B cell (primary cell): ENCODE results near the gene UBE2D3. TPM values are rescaled to one million over a fixed set of nuclear protein-coding genes. Genes with fewer than 3 reads are reported as not detected.

ENCODE experiments used
- ATAC-seq: fragments of 200-7000 bp; cut with Tn5 transposase; one replicate; pipeline ENCODE4 v1.10.0; 2021; ENCODE audit warnings: low read depth, mild to moderate bottlenecking, moderate number of reproducible peaks, moderate library complexity
- CTCF ChIA-PET: fragments of 350-600 bp; sonication (Branson Sonifier 250); formaldehyde crosslinking; loops from one replicate; lab custom pipeline; 2021; ENCODE audit warnings: antibody characterized with exemption, inconsistent platforms; lab: Charles Lee
- POLR2A ChIA-PET: fragments of 350-600 bp; sonication (Branson Sonifier 250); formaldehyde crosslinking; loops from one replicate; lab custom pipeline; 2021; ENCODE audit warnings: antibody characterized with exemption; lab: Charles Lee
- DNase-seq: peaks from one replicate; pipeline ENCODE4 v3.0.0; 2013
- H2AFZ ChIP-seq: 2 replicates; pipeline ENCODE4 v1.6.1; 2012; ENCODE audit warnings: mild to moderate bottlenecking, low read depth, low read length; ENCODE audit not compliant: insufficient read depth, poor library complexity, severe bottlenecking
- H3K27ac ChIP-seq, 2 donors: 1 replicate in 1 of 2; 2 replicates in 1 of 2; pipeline ENCODE4 v1.5.1; 2012 to 2013; ENCODE audit warnings: low read length in 2 of 2, mild to moderate bottlenecking in 2 of 2, moderate library complexity in 1 of 2
- H3K27me3 ChIP-seq, 4 experiments: fragments of 200-600 bp in 1 of 4; sonication (generic) in 1 of 4; replicated peaks in 1 of 4; 1 replicate in 2 of 4; 2 replicates in 2 of 4; pipeline versions ENCODE4 v1.6.1 to v1.7.0; 2013 to 2016; ENCODE audit warnings: low read length in 3 of 4, mild to moderate bottlenecking in 2 of 4, mixed read lengths in 1 of 4, moderate library complexity in 1 of 4; ENCODE audit not compliant: insufficient read depth in 4 of 4, control insufficient read depth in 3 of 4; ENCODE audit errors: control extremely low read depth in 1 of 4
- H3K36me3 ChIP-seq, 2 experiments: replicated peaks in 1 of 2; 1 replicate in 1 of 2; 2 replicates in 1 of 2; pipeline versions ENCODE4 v1.6.1 to v1.7.1; 2013; ENCODE audit warnings: low read length in 1 of 2; ENCODE audit not compliant: insufficient read depth in 2 of 2, control insufficient read depth in 1 of 2; ENCODE audit errors: control extremely low read depth in 1 of 2, extremely low read depth in 1 of 2
- H3K4me1 ChIP-seq, 2 donors: fragments of 200-600 bp in 1 of 2; sonication (generic) in 1 of 2; 1 replicate in 1 of 2; 2 replicates in 1 of 2; pipeline versions ENCODE4 v1.5.1 to v1.6.1; 2013 to 2017; ENCODE audit warnings: low read length in 2 of 2; ENCODE audit not compliant: control insufficient read depth in 2 of 2, insufficient read depth in 2 of 2
- H3K4me2 ChIP-seq: replicated peaks from 2 replicates; pipeline ENCODE3; 2012; ENCODE audit warnings: mild to moderate bottlenecking, low read depth, low read length; ENCODE audit not compliant: poor library complexity, severe bottlenecking
- H3K4me3 ChIP-seq, 5 experiments: fragments of 200-600 bp in 1 of 5; sonication (generic) in 1 of 5; 1 replicate in 3 of 5; 2 replicates in 2 of 5; pipeline versions ENCODE4 v1.5.1 to v1.7.0; 2011 to 2016; ENCODE audit warnings: low read length in 4 of 5, mild to moderate bottlenecking in 4 of 5, low read depth in 2 of 5, control low read depth in 1 of 5, moderate library complexity in 1 of 5; ENCODE audit not compliant: insufficient read depth in 1 of 5; ENCODE audit errors: control extremely low read depth in 1 of 5, extremely low read depth in 1 of 5
- H3K79me2 ChIP-seq: fragments of 200-600 bp; sonication (generic); one replicate; pipeline ENCODE4 v1.6.0; 2016; ENCODE audit warnings: low read length; ENCODE audit not compliant: control insufficient read depth, insufficient read depth
- H3K9ac ChIP-seq: fragments of 200-600 bp; sonication (generic); 2 replicates; pipeline ENCODE4 v1.6.1; 2017; ENCODE audit warnings: mild to moderate bottlenecking, low read length, moderate library complexity
- H3K9me3 ChIP-seq, 3 donors: one replicate each; pipeline versions ENCODE4 v1.6.1 to v1.7.1; 2013; ENCODE audit warnings: low read length in 2 of 3; ENCODE audit not compliant: control insufficient read depth in 2 of 3, insufficient read depth in 1 of 3; ENCODE audit errors: control extremely low read depth in 1 of 3
- H4K20me1 ChIP-seq: 2 replicates; pipeline ENCODE4 v1.6.0; 2012; ENCODE audit warnings: mild to moderate bottlenecking, low read length; ENCODE audit not compliant: insufficient read depth, control insufficient read depth, poor library complexity, severe bottlenecking
- H3K27ac Mint-ChIP-seq: one replicate; pipeline ENCODE4 v1.8.0; 2021; ENCODE audit warnings: mixed read lengths
- H3K27me3 Mint-ChIP-seq: one replicate; pipeline ENCODE4 v1.8.0; 2021; ENCODE audit warnings: mixed read lengths
- H3K4me1 Mint-ChIP-seq: one replicate; pipeline ENCODE4 v1.8.0; 2021; ENCODE audit warnings: mixed read lengths
- H3K4me3 Mint-ChIP-seq: one replicate; pipeline ENCODE4 v1.8.0; 2021; ENCODE audit warnings: mixed read lengths
- H3K9me3 Mint-ChIP-seq: one replicate; pipeline ENCODE4 v1.8.0; 2022; ENCODE audit warnings: mixed read lengths; ENCODE audit not compliant: insufficient read depth
- EZH2 ChIP-seq: IDR thresholded peaks from 2 replicates; pipeline ENCODE4 v1.6.1; 2012; ENCODE audit warnings: borderline replicate concordance, low read depth, mild to moderate bottlenecking, moderate library complexity, low read length; ENCODE audit not compliant: insufficient read depth, poor library complexity, severe bottlenecking
- WGBS: methylation state at CpG from one replicate; pipeline ENCODE4 v1.1.5; 2013; ENCODE audit warnings: missing lambda C conversion rate; ENCODE audit not compliant: insufficient coverage; 5-methylcytosine and 5-hydroxymethylcytosine counted together
- intact Hi-C: fragments of 100-400 bp; cut with micrococcal nuclease; formaldehyde crosslinking; loops from one replicate; pipeline ENCODE4 v1.10.0; 2022
- polyA plus RNA-seq: library from polyadenylated mRNA; depleted of rRNA; stranded (reverse); fragments of >200 nt; gene quantifications from 2 replicates; pipeline ENCODE4 v1.2.3, GENCODE V29; 2012
- total RNA-seq, 2 donors: library from RNA; stranded (reverse); fragments of 120-200 nt in 1 of 2; gene quantifications; 1 replicate in 1 of 2; 2 replicates in 1 of 2; pipeline versions ENCODE4 v1.2.3 to v1.2.4, GENCODE V29; 2013 to 2022
- TF ChIP-seq, protein P1 (sequence below): fragments of 200-600 bp; IDR thresholded peaks from one replicate; pipeline ENCODE4 v1.8.0; 2022; ENCODE audit warnings: antibody characterized with exemption, mild to moderate bottlenecking

Gene UBE2D3
- total and polyA plus RNA-seq, 2 donors (not counting 1 experiment from before 2014, with no cell fraction given): 223 to 264 TPM

- no peak for ATAC-seq
- intact Hi-C loops: no loop called here
- Histone ChIP-seq H3K9me3 (peaks cover 0 to 10% (median 9%) of the 10 kb centered on the region in 3 donors), H4K20me1 (no peaks in the 10 kb centered on the region), H3K27me3 (no peaks in the 10 kb centered on the region), H3K36me3 (no peaks in the 10 kb centered on the region), H3K4me1 (no peaks in the 10 kb centered on the region), H2AFZ (no peak overlapping the region), H3K4me3 (no peak overlapping the region), H3K27ac (no peak overlapping the region), H3K9ac (no peak overlapping the region), H3K79me2 (peaks cover 9% of the 10 kb centered on the region), H3K4me2 (no peak overlapping the region)
- Mint-ChIP-seq H3K4me3 (no peak overlapping the region), H3K27me3 (no peaks in the 10 kb centered on the region), H3K27ac (no peak overlapping the region), H3K9me3 (peaks cover 5% of the 10 kb centered on the region), H3K4me1 (peaks cover 2% of the 10 kb centered on the region)
- ChIA-PET POLR2A (no interaction called here), CTCF (no interaction called here)
- DNase-seq: no peak
- TF ChIP-seq, protein P1, sequence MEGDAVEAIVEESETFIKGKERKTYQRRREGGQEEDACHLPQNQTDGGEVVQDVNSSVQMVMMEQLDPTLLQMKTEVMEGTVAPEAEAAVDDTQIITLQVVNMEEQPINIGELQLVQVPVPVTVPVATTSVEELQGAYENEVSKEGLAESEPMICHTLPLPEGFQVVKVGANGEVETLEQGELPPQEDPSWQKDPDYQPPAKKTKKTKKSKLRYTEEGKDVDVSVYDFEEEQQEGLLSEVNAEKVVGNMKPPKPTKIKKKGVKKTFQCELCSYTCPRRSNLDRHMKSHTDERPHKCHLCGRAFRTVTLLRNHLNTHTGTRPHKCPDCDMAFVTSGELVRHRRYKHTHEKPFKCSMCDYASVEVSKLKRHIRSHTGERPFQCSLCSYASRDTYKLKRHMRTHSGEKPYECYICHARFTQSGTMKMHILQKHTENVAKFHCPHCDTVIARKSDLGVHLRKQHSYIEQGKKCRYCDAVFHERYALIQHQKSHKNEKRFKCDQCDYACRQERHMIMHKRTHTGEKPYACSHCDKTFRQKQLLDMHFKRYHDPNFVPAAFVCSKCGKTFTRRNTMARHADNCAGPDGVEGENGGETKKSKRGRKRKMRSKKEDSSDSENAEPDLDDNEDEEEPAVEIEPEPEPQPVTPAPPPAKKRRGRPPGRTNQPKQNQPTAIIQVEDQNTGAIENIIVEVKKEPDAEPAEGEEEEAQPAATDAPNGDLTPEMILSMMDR: no peak
- no peak for TF ChIP-seq EZH2
Observed at GRCh38 chr4:102843273-102843672, 15.9 kb upstream of the UBE2D3 start.

DNA sequence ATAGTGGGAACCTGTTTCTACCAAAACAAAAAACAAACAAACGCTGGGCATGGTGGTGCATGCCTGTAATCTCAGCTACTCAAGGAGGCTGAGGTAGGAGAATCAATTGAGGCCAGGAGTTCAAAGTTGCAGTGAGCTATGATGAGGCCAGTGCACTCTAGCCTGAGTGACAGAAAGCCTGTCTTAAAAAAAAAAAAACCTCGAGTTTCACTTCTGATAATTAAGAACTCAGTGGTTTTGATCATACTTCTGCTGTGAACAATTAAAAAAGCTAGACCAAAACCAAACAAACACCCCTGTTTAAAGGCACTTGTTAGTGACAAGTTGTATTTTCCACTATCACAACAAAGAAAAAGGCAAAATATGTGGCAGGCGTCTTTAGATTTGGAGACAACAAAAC lies 15.0 kb upstream of the UBE2D3 start:
- Histone ChIP-seq H3K9ac (no peak overlapping the region), H3K27me3 (no peaks in the 10 kb centered on the region), H2AFZ (no peak overlapping the region), H3K27ac (no peak overlapping the region), H3K79me2 (peaks cover 6% of the 10 kb centered on the region), H3K36me3 (no peaks in the 10 kb centered on the region), H3K4me3 (no peak overlapping the region), H4K20me1 (no peaks in the 10 kb centered on the region), H3K9me3 (peaks cover 0 to 10% (median 9%) of the 10 kb centered on the region in 3 donors), H3K4me2 (no peak overlapping the region), H3K4me1 (no peaks in the 10 kb centered on the region)
- DNase-seq: no peak
- POLR2A ChIA-PET: no interaction called here
- Mint-ChIP-seq H3K4me3 (no peak overlapping the region), H3K27ac (peak overlapping the region; percentile 67), H3K27me3 (no peaks in the 10 kb centered on the region), H3K9me3 (peaks cover 5% of the 10 kb centered on the region), H3K4me1 (peaks cover 2% of the 10 kb centered on the region)
- intact Hi-C loops: no loop called here
- no CpG with 5 or more reads among the region's 3 CpGs for WGBS
- ATAC-seq: no peak
- TF ChIP-seq EZH2: no peak
- TF ChIP-seq, protein P1: no peak
- CTCF ChIA-PET: interaction anchor here (3.1 kb wide), 1 partner anchor 14 kb away, joined by 9 read pairs; no protein-coding TSS in a partner anchor
